ENCODE measurements around the gene BATF2. TPM values are rescaled to one million over a fixed set of nuclear protein-coding genes. Genes with fewer than 3 reads are reported as not detected.

Gene BATF2
- total RNA-seq, 1 experiment from 2014 or later = 0.72 TPM

- H3K23me2 ChIP-seq (ENCODE audit: insufficient read length, low read depth, low read length, poor library complexity, severe bottlenecking) = peaks cover 4% of the 10 kb centered on the region
- no peaks in the 10 kb centered on the region for H4K20me1 ChIP-seq (ENCODE audit: control insufficient read depth, insufficient read depth, insufficient read length)
- H3K4me3 Mint-ChIP-seq = peak overlapping the region; percentile 91 to 96
- no peak overlapping the region for H2BK15ac ChIP-seq (ENCODE audit: low read depth, low read length)
- no peak overlapping the region for H4K5ac ChIP-seq (ENCODE audit: insufficient read length, low read depth, low read length)
- H2AFZ ChIP-seq (ENCODE audit: low read length) = no peak overlapping the region
- H4K91ac ChIP-seq (ENCODE audit: insufficient read length, low read depth, low read length) = no peak overlapping the region
- H3K14ac ChIP-seq (ENCODE audit: insufficient read depth, low read length) = no peak overlapping the region
- H2BK5ac ChIP-seq (ENCODE audit: insufficient read length, low read length) = no peak overlapping the region
- no peak for TF ChIP-seq CTCF (conservative IDR thresholded peaks at IDR 0.05)
- no peaks in the 10 kb centered on the region for H3K4me1 ChIP-seq (ENCODE audit: insufficient read depth, low read length)
- DNase-seq = no peak
- no peak overlapping the region for H3K9ac ChIP-seq (ENCODE audit: extremely low read depth, insufficient read length, low read length)
- H3K27me3 Mint-ChIP-seq (ENCODE audit: low read depth) = no peaks in the 10 kb centered on the region
- H3T11ph ChIP-seq (ENCODE audit: low read length) = no peak overlapping the region
- no CpG with 5 or more reads among the region's 6 CpGs for WGBS (ENCODE audit: extremely low coverage, insufficient read length, low lambda C conversion rate)
- no peaks in the 10 kb centered on the region for H3K27me3 ChIP-seq (ENCODE audit: insufficient read depth, low read length)
- peaks cover 4 to 14% of the 10 kb centered on the region in 2 experiments; a peak in 3 of 4 replicates for H3K4me1 Mint-ChIP-seq
- no peak overlapping the region for H4K8ac ChIP-seq (replicated peaks; ENCODE audit: insufficient read length, low read depth, low read length)
- no peak overlapping the region for H3K18ac ChIP-seq (ENCODE audit: insufficient read length, low read depth, low read length)
- no peak overlapping the region for H2BK12ac ChIP-seq (ENCODE audit: insufficient read length, low read depth, low read length)
- H3K9me3 ChIP-seq (ENCODE audit: control insufficient read depth, low read depth, low read length) = no peaks in the 10 kb centered on the region
- no peak overlapping the region for H3K23ac ChIP-seq (ENCODE audit: insufficient read length, low read depth, low read length)
- no peaks in the 10 kb centered on the region for H3K79me1 ChIP-seq (ENCODE audit: insufficient read depth, low read depth, low read length, poor library complexity, severe bottlenecking)
- H2BK120ac ChIP-seq (ENCODE audit: low read depth, low read length, poor library complexity, severe bottlenecking) = no peak overlapping the region
- peak overlapping the region in 2 of 3 experiments; percentile 59 to 61; a peak in 2 of 7 replicates for H3K27ac Mint-ChIP-seq
- H3K9me3 Mint-ChIP-seq = no peaks in the 10 kb centered on the region
- H2BK20ac ChIP-seq (ENCODE audit: low read depth, low read length, poor library complexity, severe bottlenecking) = no peak overlapping the region
- peaks cover 2% of the 10 kb centered on the region; the same call in 1 of the 2 replicates for H3K79me2 ChIP-seq (ENCODE audit: insufficient read depth, low read length)
- no peak overlapping the region for H3K4ac ChIP-seq (ENCODE audit: low read depth, low read length)
- no peak overlapping the region for H3K4me2 ChIP-seq (ENCODE audit: insufficient read depth, insufficient read length, low read length)
- H3K56ac ChIP-seq (ENCODE audit: insufficient read length, low read depth, low read length) = no peak overlapping the region
- H2AK5ac ChIP-seq (ENCODE audit: insufficient read length, low read length) = no peak overlapping the region
- H3K27ac ChIP-seq (ENCODE audit: insufficient read length, low read depth, low read length) = no peak overlapping the region
- H3K36me3 Mint-ChIP-seq (ENCODE audit: insufficient read depth in 1 of 3, low read depth in 3 of 3) = peaks cover 5 to 30% (median 25%) of the 10 kb centered on the region in 3 experiments; a peak in 6 of 7 replicates
Measured at GRCh38 chr11:65042891-65043290, 46.1 kb upstream of the BATF2 start.

Measured in H9 (cell line).